ENCODE measurements around the gene KRT83.

The KRT83 gene

GRCh38 chr12:52360663-52361271, 39.6 kb upstream of the KRT83 start:
- H3K4me3 ChIP-seq (ENCODE audit: low read depth, low read length): no peak overlapping the region
- H3K27me3 ChIP-seq (ENCODE audit: control insufficient read depth, insufficient read depth, low read length): no peaks in the 10 kb centered on the region
- no peak overlapping the region for H3K9ac ChIP-seq (ENCODE audit: low read depth, low read length)
- no peaks in the 10 kb centered on the region for H3K9me3 ChIP-seq (ENCODE audit: control insufficient read depth, insufficient read depth, low read length)
- H3K4me1 ChIP-seq (ENCODE audit: control insufficient read depth, insufficient read depth, low read length): no peaks in the 10 kb centered on the region
- H3K36me3 ChIP-seq (ENCODE audit: control insufficient read depth, insufficient read depth, low read length): no peaks in the 10 kb centered on the region

GRCh38 chr12:52360106-52360662, 39.0 kb upstream of the KRT83 start:
- no peaks in the 10 kb centered on the region for H3K4me1 ChIP-seq (ENCODE audit: control insufficient read depth, insufficient read depth, low read length)
- H3K27me3 ChIP-seq (ENCODE audit: control insufficient read depth, insufficient read depth, low read length): no peaks in the 10 kb centered on the region
- H3K9ac ChIP-seq (ENCODE audit: low read depth, low read length): no peak overlapping the region
- H3K4me3 ChIP-seq (ENCODE audit: low read depth, low read length): no peak overlapping the region
- no peaks in the 10 kb centered on the region for H3K36me3 ChIP-seq (ENCODE audit: control insufficient read depth, insufficient read depth, low read length)
- H3K9me3 ChIP-seq (ENCODE audit: control insufficient read depth, insufficient read depth, low read length): no peaks in the 10 kb centered on the region

- Histone ChIP-seq H3K27me3 (ENCODE audit: control insufficient read depth, insufficient read depth, low read length) (no peaks in the 10 kb centered on the region), H3K4me1 (ENCODE audit: control insufficient read depth, insufficient read depth, low read length) (no peaks in the 10 kb centered on the region), H3K9ac (ENCODE audit: low read depth, low read length) (no peak overlapping the region), H3K9me3 (ENCODE audit: control insufficient read depth, insufficient read depth, low read length) (no peaks in the 10 kb centered on the region), H3K36me3 (ENCODE audit: control insufficient read depth, insufficient read depth, low read length) (no peaks in the 10 kb centered on the region), H3K4me3 (ENCODE audit: low read depth, low read length) (no peak overlapping the region)
Measured at GRCh38 chr12:52359621-52360061, 38.4 kb upstream of the KRT83 start.

- no peaks in the 10 kb centered on the region for H3K9me3 ChIP-seq (ENCODE audit: control insufficient read depth, insufficient read depth, low read length)
- no peak overlapping the region for H3K9ac ChIP-seq (ENCODE audit: low read depth, low read length)
- no peaks in the 10 kb centered on the region for H3K27me3 ChIP-seq (ENCODE audit: control insufficient read depth, insufficient read depth, low read length)
- no peaks in the 10 kb centered on the region for H3K4me1 ChIP-seq (ENCODE audit: control insufficient read depth, insufficient read depth, low read length)
- H3K4me3 ChIP-seq (ENCODE audit: low read depth, low read length): no peak overlapping the region
- H3K36me3 ChIP-seq (ENCODE audit: control insufficient read depth, insufficient read depth, low read length): no peaks in the 10 kb centered on the region
Measured at GRCh38 chr12:52358575-52359350, 37.6 kb upstream of the KRT83 start.

GRCh38 chr12:52356762-52357580, 35.8 kb upstream of the KRT83 start:
- no peaks in the 10 kb centered on the region for H3K36me3 ChIP-seq (ENCODE audit: control insufficient read depth, insufficient read depth, low read length)
- H3K9ac ChIP-seq (ENCODE audit: low read depth, low read length): no peak overlapping the region
- no peaks in the 10 kb centered on the region for H3K9me3 ChIP-seq (ENCODE audit: control insufficient read depth, insufficient read depth, low read length)
- no peaks in the 10 kb centered on the region for H3K27me3 ChIP-seq (ENCODE audit: control insufficient read depth, insufficient read depth, low read length)
- no peaks in the 10 kb centered on the region for H3K4me1 ChIP-seq (ENCODE audit: control insufficient read depth, insufficient read depth, low read length)
- H3K4me3 ChIP-seq (ENCODE audit: low read depth, low read length): no peak overlapping the region

- H3K4me1 ChIP-seq (ENCODE audit: control insufficient read depth, insufficient read depth, low read length): no peaks in the 10 kb centered on the region
- no peak overlapping the region for H3K4me3 ChIP-seq (ENCODE audit: low read depth, low read length)
- H3K36me3 ChIP-seq (ENCODE audit: control insufficient read depth, insufficient read depth, low read length): no peaks in the 10 kb centered on the region
- H3K9me3 ChIP-seq (ENCODE audit: control insufficient read depth, insufficient read depth, low read length): no peaks in the 10 kb centered on the region
- no peak overlapping the region for H3K9ac ChIP-seq (ENCODE audit: low read depth, low read length)
- no peaks in the 10 kb centered on the region for H3K27me3 ChIP-seq (ENCODE audit: control insufficient read depth, insufficient read depth, low read length)
Measured at GRCh38 chr12:52356031-52356761, 35.0 kb upstream of the KRT83 start.

- Histone ChIP-seq H3K4me1 (ENCODE audit: control insufficient read depth, insufficient read depth, low read length) (no peaks in the 10 kb centered on the region), H3K27me3 (ENCODE audit: control insufficient read depth, insufficient read depth, low read length) (peaks cover 2% of the 10 kb centered on the region), H3K36me3 (ENCODE audit: control insufficient read depth, insufficient read depth, low read length) (no peaks in the 10 kb centered on the region), H3K9me3 (ENCODE audit: control insufficient read depth, insufficient read depth, low read length) (no peaks in the 10 kb centered on the region), H3K4me3 (ENCODE audit: low read depth, low read length) (no peak overlapping the region), H3K9ac (ENCODE audit: low read depth, low read length) (no peak overlapping the region)
Measured at GRCh38 chr12:52355176-52355575, 34.0 kb upstream of the KRT83 start.

- peaks cover 2% of the 10 kb centered on the region for H3K27me3 ChIP-seq (ENCODE audit: control insufficient read depth, insufficient read depth, low read length)
- no peaks in the 10 kb centered on the region for H3K36me3 ChIP-seq (ENCODE audit: control insufficient read depth, insufficient read depth, low read length)
- H3K4me3 ChIP-seq (ENCODE audit: low read depth, low read length): no peak overlapping the region
- H3K9ac ChIP-seq (ENCODE audit: low read depth, low read length): no peak overlapping the region
- H3K9me3 ChIP-seq (ENCODE audit: control insufficient read depth, insufficient read depth, low read length): no peaks in the 10 kb centered on the region
- no peaks in the 10 kb centered on the region for H3K4me1 ChIP-seq (ENCODE audit: control insufficient read depth, insufficient read depth, low read length)
Measured at GRCh38 chr12:52354200-52354599, 33.0 kb upstream of the KRT83 start.

- Histone ChIP-seq H3K4me3 (ENCODE audit: low read depth, low read length) (no peak overlapping the region), H3K9me3 (ENCODE audit: control insufficient read depth, insufficient read depth, low read length) (no peaks in the 10 kb centered on the region), H3K4me1 (ENCODE audit: control insufficient read depth, insufficient read depth, low read length) (no peaks in the 10 kb centered on the region), H3K9ac (ENCODE audit: low read depth, low read length) (no peak overlapping the region), H3K27me3 (ENCODE audit: control insufficient read depth, insufficient read depth, low read length) (peaks cover 2% of the 10 kb centered on the region), H3K36me3 (ENCODE audit: control insufficient read depth, insufficient read depth, low read length) (no peaks in the 10 kb centered on the region)
Measured at GRCh38 chr12:52353766-52354165, 32.6 kb upstream of the KRT83 start.

GRCh38 chr12:52352951-52353350, 31.8 kb upstream of the KRT83 start:
- no peaks in the 10 kb centered on the region for H3K36me3 ChIP-seq (ENCODE audit: control insufficient read depth, insufficient read depth, low read length)
- no peaks in the 10 kb centered on the region for H3K9me3 ChIP-seq (ENCODE audit: control insufficient read depth, insufficient read depth, low read length)
- no peak overlapping the region for H3K9ac ChIP-seq (ENCODE audit: low read depth, low read length)
- no peaks in the 10 kb centered on the region for H3K4me1 ChIP-seq (ENCODE audit: control insufficient read depth, insufficient read depth, low read length)
- peaks cover 2% of the 10 kb centered on the region for H3K27me3 ChIP-seq (ENCODE audit: control insufficient read depth, insufficient read depth, low read length)
- H3K4me3 ChIP-seq (ENCODE audit: low read depth, low read length): no peak overlapping the region

Measured in iPS-15b (cell line).